GM21381 (cell line): ENCODE measurements around the gene COMT.

Experiments used
- ATAC-seq: cut with Tn5 transposase; IDR thresholded peaks from one replicate; pipeline ENCODE4 v1.9.1; 2021; ENCODE audit warnings: mild to moderate bottlenecking, moderate library complexity; ENCODE audit not compliant: unreplicated experiment

The COMT gene

DNA sequence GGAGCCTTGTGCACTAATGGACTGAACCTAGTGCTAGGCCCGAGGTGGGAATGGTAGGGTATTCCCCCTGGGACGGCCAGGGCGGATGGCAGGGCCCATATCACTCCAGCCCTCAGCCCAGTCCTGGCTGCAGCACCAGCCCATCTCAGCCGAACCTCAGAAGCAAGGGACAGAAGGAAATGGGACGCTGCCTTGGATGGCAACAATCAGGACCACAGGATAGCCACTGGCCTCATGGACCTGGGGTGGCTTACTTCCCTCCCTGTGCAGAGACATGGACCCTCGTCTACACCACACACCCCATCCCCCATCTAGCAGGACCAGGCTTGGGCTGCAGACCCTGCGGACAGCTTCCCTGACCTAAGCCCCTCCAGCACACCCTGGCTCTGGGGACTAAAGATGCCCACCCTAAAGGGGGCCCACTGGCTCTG is 50.9 kb downstream of the COMT start:
- no peak for ATAC-seq

DNA sequence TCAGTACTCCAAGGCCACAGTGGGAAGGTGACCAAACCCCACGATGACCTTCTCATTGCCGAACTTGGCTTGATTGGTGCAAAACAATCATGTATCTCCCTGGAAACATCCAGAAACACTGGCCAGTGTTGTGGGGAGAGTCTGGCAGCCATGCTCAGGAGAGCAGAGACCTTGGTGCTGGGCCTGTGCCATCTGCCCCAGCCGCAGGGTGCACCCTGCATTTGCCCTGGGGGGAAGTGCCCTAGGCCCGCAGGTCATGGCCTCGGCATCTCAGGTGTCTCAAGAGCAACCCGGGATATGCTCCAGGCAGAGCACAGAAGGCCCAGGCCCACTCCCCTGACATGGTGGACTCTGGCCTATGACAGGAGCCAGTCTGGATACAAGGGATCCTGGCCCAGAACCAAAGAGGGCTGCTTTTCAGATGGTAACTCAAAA is 51.4 kb downstream of the COMT start:
- no peak for ATAC-seq

DNA sequence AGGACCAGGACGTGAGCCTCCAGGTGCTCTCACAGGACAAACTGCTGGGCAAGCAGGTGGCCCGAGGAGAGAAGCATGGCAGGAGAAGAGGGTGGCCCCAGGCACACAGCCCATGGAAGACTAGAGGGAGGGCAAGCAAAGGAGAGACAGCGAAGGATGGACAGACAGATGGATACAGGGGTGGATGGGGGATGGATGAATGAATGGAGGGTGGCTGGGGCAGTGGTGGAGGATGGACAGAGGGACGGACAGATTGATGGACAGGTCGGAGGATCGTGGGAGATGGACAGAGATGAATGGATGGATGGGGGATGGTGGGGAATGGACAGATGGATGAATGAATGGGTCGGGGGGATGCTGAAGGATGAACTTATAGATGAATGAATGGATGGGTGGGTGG is 52.4 kb downstream of the COMT start:
- no peak for ATAC-seq

DNA sequence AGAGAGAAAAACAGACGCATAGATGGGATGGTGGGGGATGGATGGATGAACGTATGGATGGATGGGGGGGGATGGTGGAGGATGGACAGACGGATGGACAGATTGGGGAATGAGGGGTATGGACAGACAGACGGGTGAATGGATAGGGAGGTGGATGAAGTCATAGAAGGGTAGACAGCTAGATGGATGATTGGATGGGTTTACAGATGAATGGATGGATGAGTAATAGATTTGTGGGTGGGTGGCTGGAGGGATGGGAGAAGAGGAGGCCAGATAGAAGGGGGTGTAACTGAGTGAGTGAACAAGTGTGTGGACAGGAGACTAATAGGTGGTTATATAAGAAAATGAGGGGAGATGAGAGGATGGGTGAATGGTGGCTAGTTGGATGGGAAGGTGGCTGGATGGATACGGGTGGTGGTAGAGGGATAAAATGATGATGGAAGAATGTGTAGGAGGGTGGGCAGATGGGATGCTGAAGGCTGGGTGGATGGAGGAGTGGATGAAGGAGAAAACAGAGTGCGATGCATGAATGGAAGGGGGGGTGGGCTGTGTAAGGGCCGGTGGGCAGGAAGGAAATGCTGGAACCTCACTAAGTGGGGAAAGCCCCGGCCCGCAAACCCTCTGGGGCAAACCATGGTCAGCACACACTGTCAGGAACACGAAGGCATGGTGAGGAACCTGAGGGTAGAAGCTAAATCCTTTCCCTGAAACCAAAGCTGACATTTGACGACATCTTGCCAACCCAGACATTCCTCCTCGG is 53.5 kb downstream of the COMT start:
- no peak for ATAC-seq

DNA sequence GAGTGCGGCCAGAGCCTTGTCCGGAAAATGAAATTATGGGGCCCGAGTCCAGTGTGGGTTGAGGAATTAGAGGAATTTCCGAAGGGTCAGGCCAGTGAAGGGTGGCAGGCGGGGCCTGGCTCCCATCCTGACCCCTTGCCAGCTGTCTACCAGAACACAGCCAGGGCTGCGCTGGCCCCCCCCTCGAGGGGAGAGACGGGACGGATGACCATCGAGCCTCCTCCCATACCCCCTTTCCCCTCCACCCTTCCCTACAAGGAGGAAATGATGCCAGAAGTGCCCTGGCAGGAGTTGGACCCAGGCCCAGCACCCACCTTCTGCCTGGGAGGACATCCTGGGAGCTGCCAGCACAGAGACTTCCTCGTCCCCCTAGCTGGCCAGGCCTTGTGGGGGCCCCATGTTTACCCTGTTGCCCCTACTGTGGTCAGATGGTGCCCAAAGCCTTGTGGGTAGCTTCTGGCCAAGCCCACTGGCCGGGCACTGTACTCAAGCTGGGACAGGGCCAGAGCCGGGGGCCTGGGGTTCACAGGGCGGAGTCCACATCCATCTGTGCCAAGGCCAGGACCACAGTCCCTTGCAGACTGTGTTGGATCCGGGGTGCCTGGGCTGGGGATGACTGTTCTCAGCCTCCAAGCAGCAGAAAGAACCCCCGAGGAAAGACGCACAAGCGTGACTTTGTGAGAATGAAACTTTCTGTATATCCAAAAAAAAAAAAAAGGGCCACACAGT is 54.2 kb downstream of the COMT start:
- ATAC-seq: no peak

DNA sequence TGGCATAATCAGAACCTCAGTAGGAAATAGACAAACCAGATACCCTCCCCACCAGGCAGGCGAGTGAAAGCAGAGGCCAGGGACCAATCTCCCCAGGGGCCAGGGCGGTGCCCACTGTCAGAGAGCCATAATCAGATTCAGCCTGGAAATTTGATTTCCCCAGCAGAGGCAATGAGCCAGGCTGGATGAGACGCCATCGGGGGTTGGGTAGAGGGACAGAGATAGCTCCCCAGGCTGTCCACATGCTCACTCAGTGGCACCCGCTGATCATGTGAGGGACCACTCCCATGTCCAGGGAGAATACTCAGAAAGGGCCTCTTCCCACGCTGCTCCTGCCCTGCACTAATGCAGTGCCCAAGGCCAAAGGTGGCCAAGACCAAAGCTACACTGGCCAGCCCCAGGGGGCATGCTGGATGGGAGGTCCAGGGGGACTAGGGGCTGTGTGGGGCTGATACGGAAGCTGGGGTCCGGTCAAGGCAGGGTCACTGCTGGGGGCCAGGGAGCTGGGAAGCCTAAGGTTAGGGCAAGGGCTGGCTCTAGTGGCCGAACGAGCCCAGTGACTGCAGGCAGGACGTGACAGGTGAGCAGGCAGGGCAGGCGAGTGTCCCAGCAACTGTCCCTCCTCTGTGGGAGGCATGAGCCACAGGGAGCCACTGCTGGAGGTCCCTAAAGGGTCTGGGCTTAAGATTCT is 55.3 kb downstream of the COMT start:
- ATAC-seq: no peak

DNA sequence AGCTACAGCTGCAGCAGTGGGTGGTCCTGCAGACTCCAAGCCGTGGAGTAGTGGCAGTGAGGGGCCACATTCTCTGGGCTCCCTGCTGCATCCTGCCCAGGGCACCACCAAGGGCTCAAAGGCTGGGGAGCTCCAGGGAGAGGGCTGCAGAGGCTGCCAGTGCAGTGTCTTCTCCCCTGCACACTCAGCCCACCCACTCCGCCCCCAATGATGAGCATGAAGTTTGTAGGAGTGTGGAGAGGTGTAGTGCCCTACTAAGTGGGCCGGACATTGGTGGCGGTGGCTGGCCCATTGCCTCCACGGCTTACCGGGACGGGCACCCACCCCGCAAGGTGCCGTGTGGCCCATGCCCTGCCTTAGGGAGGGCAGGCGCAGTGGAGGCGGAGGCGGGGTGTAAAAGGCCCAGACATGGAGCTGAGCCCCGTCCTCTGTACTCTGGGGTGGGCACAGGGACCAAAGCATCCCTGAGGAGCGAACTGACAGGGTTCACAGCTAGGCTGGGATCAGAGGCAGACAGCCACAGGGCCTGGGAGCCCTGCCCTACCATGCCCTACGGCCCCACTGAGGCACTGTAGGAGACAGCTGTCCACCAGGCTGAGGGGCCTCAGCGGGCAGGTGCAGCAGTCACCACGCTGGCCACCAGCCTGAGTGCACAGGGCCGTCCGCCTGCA is 56.1 kb downstream of the COMT start:
- no peak for ATAC-seq

DNA sequence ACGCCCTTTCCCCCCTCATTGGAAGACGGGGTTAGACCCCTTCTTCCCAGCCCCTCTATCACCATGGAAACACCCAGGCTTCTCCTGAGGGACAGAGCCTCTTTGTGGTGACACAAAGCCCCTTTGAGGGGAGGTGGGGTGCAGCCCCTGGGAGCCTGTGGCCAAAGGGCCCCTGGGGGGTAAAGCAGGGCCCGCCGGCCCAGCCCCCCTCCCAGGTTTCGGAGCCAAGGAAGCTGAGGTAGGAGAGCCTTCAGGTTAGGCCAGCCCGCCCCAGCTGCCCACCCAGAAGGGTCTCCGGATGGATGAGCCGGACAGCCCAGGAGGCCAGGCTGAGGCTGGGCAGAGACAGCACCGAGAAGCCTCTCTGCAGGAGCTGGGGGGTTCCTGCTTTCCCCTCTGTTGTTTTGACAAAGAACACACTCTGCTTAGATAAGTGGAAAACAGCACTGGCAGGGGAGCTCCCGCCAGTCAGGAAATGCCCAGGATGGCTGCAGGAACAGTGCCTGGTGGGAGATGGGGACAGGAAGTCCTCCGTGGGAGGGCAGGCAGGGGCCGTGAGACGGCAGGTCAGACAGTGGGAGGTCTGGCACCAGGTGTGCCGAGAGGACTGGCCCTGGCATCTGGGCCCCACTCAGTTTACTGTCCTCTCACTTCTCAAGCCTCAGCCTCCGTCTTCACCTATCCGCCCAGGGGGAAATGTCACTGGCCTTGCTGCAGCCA is 56.8 kb downstream of the COMT start:
- no peak for ATAC-seq

DNA sequence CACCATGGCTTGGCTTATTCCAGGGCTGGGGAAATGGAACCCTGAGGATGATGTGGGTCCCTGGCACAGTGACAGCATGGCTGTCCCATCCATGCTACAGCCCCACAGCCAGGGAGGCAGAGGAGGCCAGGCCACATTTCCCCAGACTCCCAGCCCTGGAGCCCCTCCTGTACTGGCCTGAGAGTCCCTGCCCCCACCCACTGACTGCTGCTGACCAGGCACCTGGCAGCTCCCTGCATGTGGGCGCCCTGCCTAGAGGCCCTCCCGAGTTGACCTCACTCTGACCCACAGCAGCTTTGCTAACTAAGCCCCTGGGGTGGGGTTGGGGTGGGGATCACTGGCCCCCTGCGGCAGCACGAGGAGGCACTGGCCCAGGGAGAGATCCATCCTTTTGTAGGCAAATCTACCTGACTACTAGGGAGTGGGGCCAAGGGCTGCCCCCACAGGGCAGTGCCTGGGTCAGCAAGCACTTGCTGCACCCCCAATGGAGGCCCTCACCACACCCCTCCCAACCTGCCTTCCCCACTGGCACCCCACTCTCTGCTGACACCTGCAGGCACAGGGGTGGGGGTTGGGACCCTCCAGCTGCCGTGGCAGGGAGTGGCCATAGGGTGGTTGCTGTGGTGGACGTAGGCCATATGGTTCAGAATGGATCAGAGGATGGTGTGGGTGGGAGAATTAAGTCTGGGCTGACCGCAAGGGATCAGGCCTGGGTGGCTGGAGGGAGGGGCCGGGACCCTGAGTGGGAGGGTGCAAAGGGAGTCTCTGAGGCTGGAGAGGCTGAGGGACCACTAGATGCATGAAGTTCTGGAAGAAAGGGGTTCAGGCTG is 57.6 kb downstream of the COMT start:
- no peak for ATAC-seq

DNA sequence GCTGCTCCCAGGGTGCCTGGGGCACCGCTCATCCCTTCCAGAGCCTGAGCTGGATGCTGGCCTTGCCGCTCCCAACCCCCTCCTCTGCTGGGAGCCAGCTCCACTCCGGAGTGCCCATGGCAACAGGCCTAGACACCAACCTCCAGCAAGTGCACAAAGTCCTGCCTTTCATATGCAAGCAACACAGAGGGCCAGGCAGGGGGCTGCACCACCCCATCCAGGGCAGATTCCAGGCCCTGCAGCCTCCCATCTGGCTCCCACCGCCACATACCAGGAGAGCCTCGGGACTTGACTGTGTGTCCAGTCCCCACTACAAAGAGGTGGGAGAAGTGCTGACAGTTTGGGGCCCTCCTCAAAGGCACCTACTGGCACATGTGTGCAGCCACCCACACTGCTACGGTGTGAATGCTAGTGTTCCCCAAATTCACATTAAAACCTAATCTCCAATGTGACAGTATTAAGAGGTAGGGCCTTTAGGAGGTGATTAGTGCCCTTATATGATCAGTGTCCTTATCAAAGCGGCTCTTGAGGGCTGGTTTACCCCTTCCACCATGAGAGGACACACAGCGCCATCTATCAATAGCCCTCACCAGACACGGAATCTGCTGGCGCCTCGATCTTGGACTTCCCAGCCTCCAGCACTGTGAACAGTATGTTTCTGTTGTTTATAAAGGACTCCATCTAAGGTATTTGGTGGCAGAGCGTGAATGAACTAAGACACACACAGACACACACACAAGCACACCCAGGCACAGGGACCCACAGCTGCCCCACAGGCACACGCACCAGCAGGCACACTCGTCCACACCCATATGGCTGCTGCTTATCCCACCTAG is 58.9 kb downstream of the COMT start:
- no peak for ATAC-seq

DNA sequence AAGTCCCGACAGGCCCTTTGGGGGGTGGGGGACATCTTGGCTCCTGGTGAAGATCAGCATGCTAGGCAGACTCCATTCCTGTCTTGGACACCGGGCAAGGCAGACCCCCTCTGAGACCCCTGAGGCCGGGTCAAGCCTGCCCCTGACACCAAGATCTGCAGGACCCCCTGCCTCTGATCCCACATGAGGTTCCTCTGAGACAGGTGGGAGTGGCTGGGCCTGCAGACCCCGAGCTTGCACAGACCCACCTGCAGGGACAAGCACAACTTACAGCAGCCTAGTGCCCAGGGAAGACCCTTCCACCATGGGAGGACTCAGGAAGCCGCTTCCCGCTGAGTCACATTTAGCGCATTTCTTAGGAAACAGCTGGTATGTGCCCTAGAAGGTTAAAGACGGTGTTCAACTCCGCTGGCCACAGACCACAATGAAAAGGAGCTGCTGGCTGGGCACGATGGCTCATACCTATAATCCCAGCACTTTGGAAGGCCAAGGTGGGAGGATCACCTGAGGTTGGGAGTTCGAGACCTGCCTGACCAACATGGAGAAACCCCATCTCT is 59.6 kb downstream of the COMT start:
- ATAC-seq: no peak

DNA sequence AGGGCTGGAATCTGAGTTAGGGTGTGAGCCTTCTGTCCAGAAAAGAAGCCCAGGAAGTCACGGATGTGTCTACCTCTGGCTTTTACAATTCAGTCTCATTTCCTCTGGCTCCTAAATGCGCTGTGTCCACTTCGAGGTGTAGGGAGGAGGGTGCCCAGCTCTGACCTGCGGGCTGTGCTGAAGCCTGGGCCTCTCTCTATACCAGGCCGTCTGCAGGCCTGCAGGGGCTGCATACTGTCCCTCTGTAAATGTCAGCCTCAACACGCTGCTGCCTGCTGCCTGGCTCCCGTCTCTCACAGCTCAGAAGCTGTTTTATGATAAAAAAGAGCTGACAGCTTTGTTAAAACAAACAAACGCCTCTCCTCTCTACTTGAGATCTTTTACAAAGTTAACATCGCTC is 60.6 kb downstream of the COMT start:
- ATAC-seq: no peak

DNA sequence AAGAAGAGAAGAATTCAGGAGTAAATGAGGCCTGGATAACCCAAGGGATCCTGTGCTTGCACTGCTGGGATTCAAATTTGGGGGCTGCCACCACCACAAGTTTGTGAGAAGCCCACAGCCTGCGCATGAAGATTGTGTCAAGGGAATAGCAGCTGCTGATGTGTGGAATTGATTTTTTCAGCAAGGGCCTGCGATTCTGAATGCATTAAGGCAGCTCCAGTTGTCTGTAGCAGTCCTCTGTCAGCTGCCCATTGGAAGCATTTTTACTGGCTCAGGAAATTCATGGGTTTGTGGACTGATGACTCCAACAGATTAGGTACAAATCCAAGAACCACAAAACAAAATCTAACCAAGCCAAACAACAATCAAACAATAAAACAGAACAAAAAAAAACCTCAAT is 61.1 kb downstream of the COMT start:
- no peak for ATAC-seq

DNA sequence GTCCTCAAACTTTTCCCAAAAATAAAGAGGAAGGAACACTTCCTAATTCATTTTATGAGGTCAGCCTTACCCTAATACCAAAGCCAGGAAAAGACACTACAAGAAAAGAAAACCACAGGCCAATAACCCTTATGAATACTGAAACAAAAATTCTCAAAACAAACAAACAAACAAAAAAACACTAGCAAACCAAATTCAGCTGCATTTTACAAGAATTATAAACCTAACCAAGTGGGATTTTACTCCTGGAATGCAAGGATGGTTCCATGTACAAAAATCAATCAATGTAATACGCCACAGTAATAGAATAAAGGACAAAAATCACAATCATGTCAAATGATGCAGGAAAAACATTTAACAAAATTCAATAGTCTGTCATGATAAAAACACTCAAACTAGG is 61.7 kb downstream of the COMT start:
- ATAC-seq: no peak

DNA sequence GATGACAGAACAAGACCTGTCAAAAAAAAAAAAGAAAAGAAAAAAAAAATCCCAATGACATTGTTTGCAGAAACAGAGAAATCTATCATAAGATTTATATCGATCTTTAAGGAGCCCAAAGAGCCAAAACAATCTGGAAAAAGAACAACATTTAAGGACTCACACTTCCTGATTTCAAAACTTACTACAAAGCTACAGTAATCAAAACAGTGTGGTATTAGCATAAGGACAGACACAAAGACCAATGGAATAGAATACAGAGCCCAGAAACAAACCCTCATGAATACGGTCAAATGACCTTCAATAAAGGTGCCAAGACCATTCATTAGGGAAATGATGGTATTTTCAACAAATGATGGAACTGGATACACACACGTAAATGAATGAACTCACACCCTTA is 62.9 kb downstream of the COMT start:
- no peak for ATAC-seq

DNA sequence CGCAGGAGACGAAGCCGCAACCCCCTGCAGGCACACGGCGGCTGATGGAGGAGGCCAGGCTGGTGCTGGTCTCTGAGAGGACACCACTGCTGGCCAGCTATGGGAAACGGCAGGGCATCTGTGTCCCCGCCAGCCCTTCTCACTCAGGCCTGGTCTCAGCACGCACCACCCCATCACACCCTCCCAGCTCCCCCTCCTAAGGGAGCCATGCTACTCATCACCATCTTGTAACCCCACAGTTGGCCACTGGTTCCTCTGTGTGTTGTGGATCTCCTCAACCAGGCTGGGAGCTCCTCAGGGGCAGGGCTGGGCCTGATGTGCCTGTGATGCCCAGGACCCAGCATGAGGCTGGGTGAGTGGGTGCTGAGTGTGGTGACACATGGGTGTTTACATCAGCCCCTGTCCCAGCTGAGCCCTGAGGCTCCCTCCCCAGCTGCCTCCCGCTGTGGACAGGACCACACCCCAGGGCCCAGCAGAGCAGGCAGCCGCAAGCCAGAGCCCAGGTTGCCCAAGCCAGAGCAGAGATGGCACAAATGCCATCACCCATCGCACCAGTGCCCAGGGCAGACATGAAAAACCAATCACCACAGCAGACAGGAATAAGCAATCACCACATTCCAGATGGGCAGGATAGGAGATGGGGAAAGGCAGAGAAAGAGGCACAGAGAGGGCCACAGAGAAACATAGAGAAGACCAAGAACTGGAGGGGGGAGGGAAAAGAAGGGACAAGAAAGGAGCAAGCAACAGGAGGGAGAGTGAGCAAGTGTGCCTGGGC is 66.8 kb downstream of the COMT start:
- no peak for ATAC-seq

DNA sequence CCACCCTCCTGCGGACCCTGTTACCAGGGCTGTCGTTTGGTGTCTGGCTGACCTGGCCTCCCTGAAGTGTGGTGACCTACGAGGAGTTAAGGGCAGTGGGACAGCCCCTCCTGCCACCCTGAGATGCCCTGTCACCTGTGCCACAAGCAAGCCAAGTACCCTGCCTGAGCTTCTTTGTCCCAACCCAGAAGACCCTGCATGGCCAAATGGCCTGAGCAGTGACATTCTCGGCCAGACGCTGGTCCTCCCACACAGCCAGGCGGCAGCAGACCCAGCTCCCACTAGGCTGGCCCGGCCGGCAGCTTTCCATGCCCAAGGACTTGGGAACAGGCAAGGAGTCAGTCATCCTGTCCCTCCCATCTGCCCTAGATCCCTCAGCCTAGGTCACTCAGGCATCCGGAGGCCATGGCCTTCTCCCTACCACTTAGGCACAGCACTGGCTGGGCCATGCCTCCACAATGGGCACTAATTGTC is 67.5 kb downstream of the COMT start:
- ATAC-seq: no peak
